IPS-NIHi11 (cell line): ENCODE measurements around the gene APOE.
"Not testable (repeated sequence)": the region's sequence is repeated elsewhere in the genome, so short reads cannot be mapped to it uniquely, and the experiment has no call there.

Experiments
- DNase-seq: peaks from one replicate; pipeline ENCODE4 v3.0.0; 2012; ENCODE audit warnings: mixed read lengths, low spot score

Gene APOE

GRCh38 chr19:44911896-44912295, 6.3 kb downstream of the APOE start:
- not testable (repeated sequence) for DNase-seq

GRCh38 chr19:44912854-44913253, 7.3 kb downstream of the APOE start:
- DNase-seq: no peak

GRCh38 chr19:44913512-44914432, 8.2 kb downstream of the APOE start:
- not testable (repeated sequence) for DNase-seq

GRCh38 chr19:44914433-44915206, 9.0 kb downstream of the APOE start, which contains the start of gene APOC1:
Gene APOC1 (plus strand): TSS chr19:44914608. CDS start chr19:44914892, 284 bp downstream.
- peak; percentile 89 for DNase-seq

- no peak for DNase-seq
These were observed 18.7 kb downstream of the APOE start for GRCh38 chr19:44924243-44924725.

- DNase-seq: no peak
These were observed 19.7 kb downstream of the APOE start for GRCh38 chr19:44925114-44925891.

GRCh38 chr19:44926245-44927077, 20.9 kb downstream of the APOE start:
- DNase-seq: not testable (repeated sequence)

GRCh38 chr19:44927746-44928145, 22.1 kb downstream of the APOE start:
- DNase-seq: no peak

GRCh38 chr19:44930088-44930487, 24.5 kb downstream of the APOE start:
- DNase-seq: no peak

- DNase-seq: no peak
These were observed 25.9 kb downstream of the APOE start for GRCh38 chr19:44931541-44931940.

GRCh38 chr19:44939668-44940067, 34.1 kb downstream of the APOE start:
- no peak for DNase-seq

- DNase-seq: no peak
These were observed 36.5 kb downstream of the APOE start, which contains the start of gene APOC4 for GRCh38 chr19:44942067-44942571. Gene APOC4 (plus strand): TSS chr19:44942237. CDS start chr19:44942278, 41 bp downstream.

GRCh38 chr19:44943801-44944249, 38.2 kb downstream of the APOE start:
- peak; percentile 25 for DNase-seq

GRCh38 chr19:44947041-44947581, 41.5 kb downstream of the APOE start:
- no peak for DNase-seq

- DNase-seq: no peak
These were observed 42.6 kb downstream of the APOE start for GRCh38 chr19:44948237-44948636.

- DNase-seq: no peak
These were observed 43.3 kb downstream of the APOE start for GRCh38 chr19:44948763-44949374.

GRCh38 chr19:44949550-44949949, 44.0 kb downstream of the APOE start:
- DNase-seq: no peak

- peak; percentile 85 for DNase-seq
These were observed 45.9 kb downstream of the APOE start for GRCh38 chr19:44951179-44952159.

GRCh38 chr19:44954278-44954648, 48.7 kb downstream of the APOE start:
- no peak for DNase-seq
